Activated naive CD8-positive, alpha-beta T cell treated with anti-CD3 and anti-CD28 coated beads, Interleukin-2, amount 50 U/mL, for 24 hours (primary cell): ENCODE measurements around the gene SNCB.
A peak's percentile ranks its signal among the peaks of the same experiment; 100 is the strongest.

Experiments used
- ATAC-seq: fragments of 150-1000 bp; cut with Tn5 transposase; one replicate; pipeline ENCODE4 v1.10.0; 2021
- DNase-seq: peaks from one replicate; pipeline ENCODE4 v3.0.0; 2021
- H3K27ac Mint-ChIP-seq: one replicate; pipeline ENCODE4 v1.8.0; 2021; ENCODE audit warnings: mild to moderate bottlenecking, mixed read lengths
- H3K27me3 Mint-ChIP-seq: one replicate; pipeline ENCODE4 v1.8.0; 2021; ENCODE audit warnings: mixed read lengths
- H3K36me3 Mint-ChIP-seq: one replicate; pipeline ENCODE4 v1.8.0; 2021; ENCODE audit warnings: low read depth, mixed read lengths
- H3K4me1 Mint-ChIP-seq: one replicate; pipeline ENCODE4 v1.8.0; 2021; ENCODE audit warnings: mixed read lengths
- H3K4me3 Mint-ChIP-seq: one replicate; pipeline ENCODE4 v1.8.0; 2021; ENCODE audit warnings: mild to moderate bottlenecking, moderate library complexity, mixed read lengths
- H3K9me3 Mint-ChIP-seq: one replicate; pipeline ENCODE4 v1.8.0; 2021; ENCODE audit warnings: mixed read lengths

The SNCB gene

GRCh38 chr5:176642675-176643490, 12.5 kb upstream of the SNCB start:
- Mint-ChIP-seq H3K27ac (no peak overlapping the region), H3K27me3 (no peaks in the 10 kb centered on the region), H3K36me3 (no peaks in the 10 kb centered on the region), H3K9me3 (no peaks in the 10 kb centered on the region), H3K4me3 (no peak overlapping the region), H3K4me1 (peaks cover 17% of the 10 kb centered on the region)
- DNase-seq = no peak
- ATAC-seq = no peak

DNA sequence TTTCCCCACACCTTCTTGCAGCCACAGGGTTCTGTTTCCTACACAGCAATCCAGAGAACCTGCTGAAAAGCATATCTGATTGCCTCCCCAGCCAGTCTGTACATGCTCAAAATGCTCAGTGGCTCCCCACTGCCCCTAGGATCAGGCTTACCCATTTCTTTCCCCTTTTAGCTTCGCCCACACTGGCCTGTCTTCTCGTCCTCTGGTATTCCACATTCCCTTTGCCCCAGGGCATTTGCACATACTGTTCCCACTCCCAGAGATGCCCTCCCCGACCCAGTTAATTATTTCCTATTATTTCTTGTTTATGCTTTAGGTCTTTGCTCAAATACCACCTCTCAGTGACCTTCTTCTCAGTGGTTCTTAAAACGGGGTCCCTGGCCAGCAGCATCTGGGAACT, 10.3 kb upstream of the SNCB start:
- Mint-ChIP-seq H3K4me3 (no peak overlapping the region), H3K4me1 (peaks cover 4% of the 10 kb centered on the region), H3K27ac (no peak overlapping the region), H3K9me3 (no peaks in the 10 kb centered on the region), H3K27me3 (peaks cover 4% of the 10 kb centered on the region), H3K36me3 (no peaks in the 10 kb centered on the region)
- ATAC-seq (peak; percentile 21), DNase-seq (no peak)

GRCh38 chr5:176639981-176640380, 9.6 kb upstream of the SNCB start:
- Mint-ChIP-seq H3K4me3 (no peak overlapping the region), H3K27ac (no peak overlapping the region), H3K4me1 (peaks cover 4% of the 10 kb centered on the region), H3K9me3 (no peaks in the 10 kb centered on the region), H3K36me3 (no peaks in the 10 kb centered on the region), H3K27me3 (peaks cover 8% of the 10 kb centered on the region)
- DNase-seq (no peak), ATAC-seq (no peak)

DNA sequence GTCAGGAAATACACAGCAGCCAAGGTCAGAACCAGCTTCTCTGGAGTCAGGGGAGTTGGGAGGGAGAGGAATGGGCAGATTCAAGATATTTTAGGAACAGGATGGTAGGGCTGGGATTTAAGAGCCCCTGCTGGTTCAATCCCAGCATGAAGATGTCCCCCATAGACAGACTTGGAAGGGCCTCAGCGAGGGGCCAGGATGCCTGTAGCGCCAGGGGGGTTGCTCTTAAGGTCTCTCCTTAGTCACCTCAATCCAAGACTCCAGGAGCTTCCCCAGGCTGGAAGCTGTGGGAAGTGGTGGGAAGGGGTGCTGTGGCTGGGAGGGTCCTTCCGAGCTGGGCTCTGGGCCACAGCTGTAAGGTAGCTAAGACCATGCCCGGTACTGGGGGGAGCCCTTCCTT, 8.9 kb upstream of the SNCB start:
- no peak overlapping the region for H3K27ac Mint-ChIP-seq
- H3K4me3 Mint-ChIP-seq = no peak overlapping the region
- no peak for DNase-seq
- H3K4me1 Mint-ChIP-seq = peaks cover 4% of the 10 kb centered on the region
- no peaks in the 10 kb centered on the region for H3K36me3 Mint-ChIP-seq
- peaks cover 13% of the 10 kb centered on the region for H3K27me3 Mint-ChIP-seq
- ATAC-seq = no peak
- H3K9me3 Mint-ChIP-seq = no peaks in the 10 kb centered on the region

- Mint-ChIP-seq H3K27ac (no peak overlapping the region), H3K4me1 (peaks cover 9% of the 10 kb centered on the region), H3K27me3 (peaks cover 20% of the 10 kb centered on the region), H3K4me3 (no peak overlapping the region), H3K36me3 (no peaks in the 10 kb centered on the region), H3K9me3 (no peaks in the 10 kb centered on the region)
- DNase-seq (no peak), ATAC-seq (no peak)
Observed at GRCh38 chr5:176638437-176638836, 8.1 kb upstream of the SNCB start.

GRCh38 chr5:176637556-176637955, 7.2 kb upstream of the SNCB start:
- H3K27ac Mint-ChIP-seq = no peak overlapping the region
- DNase-seq = no peak
- H3K36me3 Mint-ChIP-seq = no peaks in the 10 kb centered on the region
- H3K9me3 Mint-ChIP-seq = no peaks in the 10 kb centered on the region
- ATAC-seq = no peak
- peaks cover 26% of the 10 kb centered on the region for H3K27me3 Mint-ChIP-seq
- H3K4me3 Mint-ChIP-seq = no peak overlapping the region
- H3K4me1 Mint-ChIP-seq = peaks cover 9% of the 10 kb centered on the region

DNA sequence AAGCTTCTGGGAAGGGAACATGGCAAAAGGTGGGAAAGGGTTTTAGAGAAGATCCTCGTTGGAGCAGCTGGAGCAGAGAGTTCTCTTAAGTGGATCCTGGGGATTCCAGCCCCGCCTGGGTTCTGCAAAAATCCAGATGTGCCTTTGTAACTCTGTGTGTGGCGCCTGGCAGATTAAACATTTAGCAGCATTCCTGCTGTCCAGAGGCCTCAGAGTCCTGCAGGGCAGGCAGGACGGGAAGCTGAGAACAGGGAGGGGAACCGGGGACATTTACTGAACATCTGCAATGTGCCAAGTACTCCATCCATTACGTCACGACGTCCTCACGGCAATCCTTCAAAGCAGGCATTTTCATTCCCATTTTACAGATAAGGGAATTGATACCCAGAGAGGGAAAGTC, 6.1 kb upstream of the SNCB start:
- Mint-ChIP-seq H3K36me3 (no peaks in the 10 kb centered on the region), H3K27ac (peak overlapping the region; percentile 12), H3K4me3 (no peak overlapping the region), H3K4me1 (peaks cover 9% of the 10 kb centered on the region), H3K27me3 (peaks cover 36% of the 10 kb centered on the region), H3K9me3 (no peaks in the 10 kb centered on the region)
- DNase-seq = no peak
- ATAC-seq = no peak

DNA sequence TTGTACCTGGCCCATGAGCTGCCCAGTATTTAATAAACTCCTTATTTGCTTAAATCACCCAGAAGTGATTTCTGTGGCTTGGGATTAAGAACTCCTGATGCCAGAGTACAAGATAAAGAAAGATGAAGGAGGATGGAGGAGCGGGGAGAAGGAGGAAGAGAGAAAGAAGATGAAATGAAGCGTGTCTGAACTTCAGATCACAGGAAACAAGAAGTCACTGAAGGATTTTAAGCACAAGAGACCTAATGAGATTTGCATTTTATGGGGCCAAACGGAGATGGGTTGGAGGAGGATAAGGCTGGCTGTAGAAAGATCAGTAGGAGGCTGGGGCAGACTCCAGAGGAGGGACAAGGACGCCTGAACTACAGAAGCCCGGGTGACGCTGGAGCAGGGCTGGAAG, 3.3 kb upstream of the SNCB start:
- DNase-seq (no peak), ATAC-seq (no peak)
- H3K36me3 Mint-ChIP-seq = no peaks in the 10 kb centered on the region
- no peaks in the 10 kb centered on the region for H3K9me3 Mint-ChIP-seq
- peaks cover 57% of the 10 kb centered on the region for H3K27me3 Mint-ChIP-seq
- H3K4me1 Mint-ChIP-seq = peaks cover 16% of the 10 kb centered on the region
- no peak overlapping the region for H3K27ac Mint-ChIP-seq
- no peak overlapping the region for H3K4me3 Mint-ChIP-seq

DNA sequence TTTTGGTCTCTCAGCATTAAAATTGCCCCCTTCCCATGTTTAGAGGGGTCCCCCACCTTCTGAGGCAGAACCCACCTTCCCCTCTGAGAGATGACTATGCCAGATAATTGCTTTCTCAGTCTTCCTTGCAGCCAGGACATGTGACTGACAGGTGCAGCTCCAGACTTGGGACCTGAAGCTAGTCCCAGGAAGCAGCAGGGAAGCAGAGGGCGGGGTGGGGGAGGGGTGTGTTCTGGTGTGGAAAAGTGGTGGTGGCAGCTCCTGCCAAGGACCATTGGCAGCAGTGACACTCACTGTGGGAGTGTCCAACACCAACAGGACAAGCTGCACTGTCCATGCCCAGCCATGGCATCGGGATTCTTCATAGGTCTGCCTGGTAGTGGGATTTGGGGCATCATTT, 2.4 kb upstream of the SNCB start:
- ATAC-seq (no peak), DNase-seq (no peak)
- H3K9me3 Mint-ChIP-seq = no peaks in the 10 kb centered on the region
- H3K36me3 Mint-ChIP-seq = no peaks in the 10 kb centered on the region
- H3K27ac Mint-ChIP-seq = no peak overlapping the region
- H3K4me3 Mint-ChIP-seq = no peak overlapping the region
- H3K4me1 Mint-ChIP-seq = peaks cover 18% of the 10 kb centered on the region
- H3K27me3 Mint-ChIP-seq = peaks cover 66% of the 10 kb centered on the region

DNA sequence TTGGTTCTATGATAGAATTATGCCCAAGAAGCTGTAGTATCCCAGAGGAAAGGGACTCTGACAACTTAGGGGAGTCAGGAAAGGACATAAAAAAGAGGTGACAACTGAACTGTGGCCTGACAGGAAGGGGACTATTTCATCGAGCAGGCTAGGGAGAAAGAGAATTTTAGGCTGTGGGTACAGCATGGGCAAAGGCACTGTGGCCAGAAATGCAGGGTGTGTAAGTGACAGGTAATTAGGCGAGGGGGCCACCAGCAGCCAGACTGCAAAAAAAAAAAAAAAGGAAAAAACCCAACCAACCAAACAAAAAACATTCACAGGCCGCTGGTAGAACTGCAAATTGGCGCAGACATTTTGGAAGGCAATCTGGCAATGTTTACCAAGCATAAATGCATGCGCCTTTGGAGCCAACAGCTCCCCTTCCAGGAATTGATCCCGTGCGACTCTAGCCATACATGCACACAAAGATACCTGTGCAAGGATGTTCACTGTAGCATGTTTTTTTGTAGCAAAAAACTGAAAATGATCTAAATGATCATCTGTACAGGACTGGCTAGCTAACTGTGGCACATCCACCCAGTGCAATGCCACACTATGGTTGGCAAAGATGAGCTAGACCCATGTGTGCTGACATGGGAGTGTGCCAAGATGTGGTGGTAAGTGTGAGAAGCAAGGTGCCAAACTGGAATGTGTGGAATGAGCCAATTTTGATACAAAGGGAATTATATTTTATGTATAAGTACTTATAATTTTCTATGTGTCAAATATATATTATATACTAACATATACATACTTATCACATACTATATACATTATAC, 1.3 kb upstream of the SNCB start:
- Mint-ChIP-seq H3K4me3 (no peak overlapping the region), H3K4me1 (peaks cover 18% of the 10 kb centered on the region), H3K36me3 (no peaks in the 10 kb centered on the region), H3K9me3 (no peaks in the 10 kb centered on the region), H3K27ac (no peak overlapping the region), H3K27me3 (peaks cover 76% of the 10 kb centered on the region)
- ATAC-seq = no peak
- no peak for DNase-seq

DNA sequence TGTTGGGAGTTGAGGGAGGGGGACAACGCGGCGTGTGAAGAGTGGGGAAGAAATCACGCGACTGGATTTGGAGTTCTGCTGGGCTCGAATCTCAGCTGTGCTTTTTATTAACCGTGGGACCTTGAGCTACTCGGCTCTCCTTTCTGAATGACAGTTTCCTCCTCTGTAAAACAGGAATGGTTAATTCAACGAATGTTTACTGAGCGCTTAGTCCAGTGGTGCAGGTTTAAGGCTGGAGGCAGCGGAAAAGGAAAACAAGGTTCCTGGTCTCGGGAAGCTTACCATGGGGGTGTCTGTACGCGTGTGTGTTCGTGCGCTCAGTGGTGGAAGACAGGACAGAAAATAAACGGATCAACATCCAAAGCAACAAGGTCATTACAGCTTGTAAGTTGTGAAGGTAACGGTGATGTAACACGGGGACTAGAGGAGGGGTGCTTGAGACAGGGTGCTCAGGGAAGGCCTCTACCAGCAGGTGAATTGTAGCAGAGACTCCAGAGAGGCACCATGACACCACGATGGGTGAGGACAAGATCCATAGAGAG, 418 bp upstream of the SNCB start:
- Mint-ChIP-seq H3K9me3 (no peaks in the 10 kb centered on the region), H3K36me3 (no peaks in the 10 kb centered on the region), H3K4me1 (peaks cover 18% of the 10 kb centered on the region), H3K4me3 (peak overlapping the region; percentile 16), H3K27ac (no peak overlapping the region), H3K27me3 (peaks cover 77% of the 10 kb centered on the region)
- DNase-seq = no peak
- no peak for ATAC-seq

- Mint-ChIP-seq H3K4me1 (peaks cover 18% of the 10 kb centered on the region), H3K36me3 (no peaks in the 10 kb centered on the region), H3K27ac (no peak overlapping the region), H3K27me3 (peaks cover 75% of the 10 kb centered on the region), H3K9me3 (no peaks in the 10 kb centered on the region), H3K4me3 (no peak overlapping the region)
- no peak for ATAC-seq
- no peak for DNase-seq
Observed at GRCh38 chr5:176629317-176629852, 949 bp downstream of the SNCB start.

- no peak overlapping the region for H3K4me3 Mint-ChIP-seq
- H3K36me3 Mint-ChIP-seq = no peaks in the 10 kb centered on the region
- H3K4me1 Mint-ChIP-seq = peaks cover 15% of the 10 kb centered on the region
- ATAC-seq (no peak), DNase-seq (no peak)
- no peaks in the 10 kb centered on the region for H3K9me3 Mint-ChIP-seq
- no peak overlapping the region for H3K27ac Mint-ChIP-seq
- peaks cover 74% of the 10 kb centered on the region for H3K27me3 Mint-ChIP-seq
Observed at GRCh38 chr5:176628406-176629228, 1.7 kb downstream of the SNCB start.

DNA sequence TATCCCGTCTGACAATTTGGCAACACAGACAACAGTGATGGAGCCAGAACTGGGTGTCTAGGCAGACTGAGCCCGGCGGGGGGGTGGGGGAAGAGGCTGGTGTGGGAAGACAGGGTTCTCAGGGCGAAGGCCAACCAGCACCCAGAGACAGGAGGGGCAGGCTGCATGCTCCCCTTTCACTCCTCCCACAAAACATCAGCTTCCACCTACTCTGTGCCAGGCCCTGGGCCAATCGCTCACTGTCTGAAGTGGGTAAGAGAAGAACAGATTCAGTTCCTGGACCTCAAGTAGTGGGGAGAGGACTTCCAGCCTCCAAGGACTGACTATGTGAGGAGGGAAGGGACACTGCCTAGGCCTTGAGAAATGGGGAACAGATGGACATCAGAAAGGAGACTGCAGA, 2.8 kb downstream of the SNCB start:
- peaks cover 72% of the 10 kb centered on the region for H3K27me3 Mint-ChIP-seq
- no peak for ATAC-seq
- H3K9me3 Mint-ChIP-seq = no peaks in the 10 kb centered on the region

More for the DNA sequence above, 2.8 kb downstream of the SNCB start:
- H3K36me3 Mint-ChIP-seq = no peaks in the 10 kb centered on the region
- no peak for DNase-seq
- H3K4me3 Mint-ChIP-seq = no peak overlapping the region
- H3K27ac Mint-ChIP-seq = no peak overlapping the region
- peaks cover 14% of the 10 kb centered on the region for H3K4me1 Mint-ChIP-seq
